Measurements from ENCODE around the gene CHSY3. TPM values are rescaled to one million over a fixed set of nuclear protein-coding genes. Genes with fewer than 3 reads are reported as not detected.

CHSY3 gene
- total RNA-seq, 1 donor from 2014 or later = 9.4 TPM

DNA sequence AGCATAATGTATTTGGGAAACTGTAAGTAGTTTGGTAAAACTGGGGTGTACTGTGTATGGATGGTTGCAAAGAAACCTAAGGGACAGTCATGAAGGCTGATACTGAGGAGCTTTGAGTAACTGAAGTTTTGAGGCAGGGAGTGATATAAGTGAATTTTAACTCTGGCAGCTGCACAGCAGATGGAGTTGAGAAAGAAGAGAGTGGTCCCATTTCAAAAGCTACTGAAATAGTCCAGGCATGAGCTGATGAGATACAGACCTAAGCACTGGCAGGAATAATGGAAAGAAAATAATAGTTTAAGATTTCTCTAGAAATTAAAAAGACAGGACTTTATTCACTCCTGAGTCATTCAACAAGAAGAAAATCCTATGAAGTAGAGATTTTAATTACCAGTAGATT lies 232.0 kb downstream of the CHSY3 start:
- peak overlapping the region; percentile 56 for H3K27ac Mint-ChIP-seq (ENCODE audit: unreplicated experiment)
- H3K4me2 ChIP-seq (ENCODE audit: low read length) = no peak overlapping the region
- H3K4me3 ChIP-seq (ENCODE audit: insufficient read depth, low read depth, low read length) = no peak overlapping the region
- peak overlapping the region; percentile 52 for H3K27ac ChIP-seq (ENCODE audit: low read depth, low read length)
- H3K27me3 Mint-ChIP-seq (ENCODE audit: low read depth, unreplicated experiment) = no peaks in the 10 kb centered on the region
- peak; percentile 20 for FAIRE-seq
- no peaks in the 10 kb centered on the region for H3K9me3 Mint-ChIP-seq (ENCODE audit: unreplicated experiment)
- peak; percentile 22 for DNase-seq (ENCODE audit: low read depth)
- peaks cover 18% of the 10 kb centered on the region for H3K4me1 ChIP-seq (ENCODE audit: insufficient read depth, low read length)
- no peaks in the 10 kb centered on the region for H4K20me1 ChIP-seq (ENCODE audit: insufficient read depth, low read length)
- H3K27me3 ChIP-seq (ENCODE audit: insufficient read depth, low read length) = no peaks in the 10 kb centered on the region
- H3K36me3 ChIP-seq (ENCODE audit: insufficient read depth, low read length) = no peaks in the 10 kb centered on the region
- no peaks in the 10 kb centered on the region for H3K9me3 ChIP-seq (ENCODE audit: insufficient read depth, low read depth, low read length)
- no peaks in the 10 kb centered on the region for H3K36me3 Mint-ChIP-seq (ENCODE audit: low read depth, unreplicated experiment)
- H3K9ac ChIP-seq (ENCODE audit: low read length) = no peak overlapping the region
- H3K4me3 Mint-ChIP-seq (ENCODE audit: unreplicated experiment) = no peak overlapping the region
- H2AFZ ChIP-seq (ENCODE audit: low read depth, low read length) = peak overlapping the region; percentile 3
- TF ChIP-seq EZH2 (IDR thresholded peaks at IDR 0.05; ENCODE audit: insufficient read depth, low read length) = no peak
- TF ChIP-seq, protein P1, sequence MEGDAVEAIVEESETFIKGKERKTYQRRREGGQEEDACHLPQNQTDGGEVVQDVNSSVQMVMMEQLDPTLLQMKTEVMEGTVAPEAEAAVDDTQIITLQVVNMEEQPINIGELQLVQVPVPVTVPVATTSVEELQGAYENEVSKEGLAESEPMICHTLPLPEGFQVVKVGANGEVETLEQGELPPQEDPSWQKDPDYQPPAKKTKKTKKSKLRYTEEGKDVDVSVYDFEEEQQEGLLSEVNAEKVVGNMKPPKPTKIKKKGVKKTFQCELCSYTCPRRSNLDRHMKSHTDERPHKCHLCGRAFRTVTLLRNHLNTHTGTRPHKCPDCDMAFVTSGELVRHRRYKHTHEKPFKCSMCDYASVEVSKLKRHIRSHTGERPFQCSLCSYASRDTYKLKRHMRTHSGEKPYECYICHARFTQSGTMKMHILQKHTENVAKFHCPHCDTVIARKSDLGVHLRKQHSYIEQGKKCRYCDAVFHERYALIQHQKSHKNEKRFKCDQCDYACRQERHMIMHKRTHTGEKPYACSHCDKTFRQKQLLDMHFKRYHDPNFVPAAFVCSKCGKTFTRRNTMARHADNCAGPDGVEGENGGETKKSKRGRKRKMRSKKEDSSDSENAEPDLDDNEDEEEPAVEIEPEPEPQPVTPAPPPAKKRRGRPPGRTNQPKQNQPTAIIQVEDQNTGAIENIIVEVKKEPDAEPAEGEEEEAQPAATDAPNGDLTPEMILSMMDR (IDR thresholded peaks at IDR 0.05; ENCODE audit: insufficient read depth, low read depth, low read length) = no peak
- H3K4me1 Mint-ChIP-seq (ENCODE audit: low read depth, unreplicated experiment) = peaks cover 14% of the 10 kb centered on the region
- H3K79me2 ChIP-seq (ENCODE audit: insufficient read depth, low read length) = no peaks in the 10 kb centered on the region

DNA sequence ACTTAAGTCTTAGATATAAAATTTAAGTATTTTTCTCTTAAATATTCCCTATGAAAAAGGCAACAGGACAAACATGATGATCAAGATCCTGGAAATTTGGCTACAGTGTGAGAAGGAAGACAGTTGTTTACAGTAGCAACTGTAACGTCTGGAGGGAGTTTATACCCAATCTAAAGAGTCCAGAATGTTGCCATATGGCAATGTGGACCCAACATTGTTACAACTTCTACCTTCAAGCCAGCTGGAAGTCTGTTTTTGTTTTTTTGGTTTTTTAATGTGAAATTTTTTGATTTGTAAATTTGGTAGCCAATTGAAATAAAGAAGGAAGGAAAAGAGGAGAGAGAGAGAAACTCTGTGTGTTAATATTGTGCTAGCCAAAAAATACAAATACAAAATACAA lies 233.4 kb downstream of the CHSY3 start:
- Mint-ChIP-seq H3K4me3 (ENCODE audit: unreplicated experiment) (no peak overlapping the region), H3K9me3 (ENCODE audit: unreplicated experiment) (no peaks in the 10 kb centered on the region), H3K27me3 (ENCODE audit: low read depth, unreplicated experiment) (no peaks in the 10 kb centered on the region), H3K36me3 (ENCODE audit: low read depth, unreplicated experiment) (no peaks in the 10 kb centered on the region), H3K27ac (ENCODE audit: unreplicated experiment) (no peak overlapping the region), H3K4me1 (ENCODE audit: low read depth, unreplicated experiment) (peaks cover 14% of the 10 kb centered on the region)
- Histone ChIP-seq H3K27me3 (ENCODE audit: insufficient read depth, low read length) (no peaks in the 10 kb centered on the region), H3K9me3 (ENCODE audit: insufficient read depth, low read depth, low read length) (no peaks in the 10 kb centered on the region), H3K4me2 (ENCODE audit: low read length) (no peak overlapping the region), H3K27ac (ENCODE audit: low read depth, low read length) (no peak overlapping the region), H2AFZ (ENCODE audit: low read depth, low read length) (no peak overlapping the region), H3K79me2 (ENCODE audit: insufficient read depth, low read length) (no peaks in the 10 kb centered on the region), H3K4me1 (ENCODE audit: insufficient read depth, low read length) (peaks cover 18% of the 10 kb centered on the region), H3K36me3 (ENCODE audit: insufficient read depth, low read length) (no peaks in the 10 kb centered on the region), H4K20me1 (ENCODE audit: insufficient read depth, low read length) (no peaks in the 10 kb centered on the region), H3K9ac (ENCODE audit: low read length) (no peak overlapping the region), H3K4me3 (ENCODE audit: insufficient read depth, low read depth, low read length) (no peak overlapping the region)
- no peak for FAIRE-seq
- TF ChIP-seq EZH2 (IDR thresholded peaks at IDR 0.05; ENCODE audit: insufficient read depth, low read length) = no peak
- TF ChIP-seq, protein P1 (IDR thresholded peaks at IDR 0.05; ENCODE audit: insufficient read depth, low read depth, low read length) = no peak
- no peak for DNase-seq (ENCODE audit: low read depth)

DNA sequence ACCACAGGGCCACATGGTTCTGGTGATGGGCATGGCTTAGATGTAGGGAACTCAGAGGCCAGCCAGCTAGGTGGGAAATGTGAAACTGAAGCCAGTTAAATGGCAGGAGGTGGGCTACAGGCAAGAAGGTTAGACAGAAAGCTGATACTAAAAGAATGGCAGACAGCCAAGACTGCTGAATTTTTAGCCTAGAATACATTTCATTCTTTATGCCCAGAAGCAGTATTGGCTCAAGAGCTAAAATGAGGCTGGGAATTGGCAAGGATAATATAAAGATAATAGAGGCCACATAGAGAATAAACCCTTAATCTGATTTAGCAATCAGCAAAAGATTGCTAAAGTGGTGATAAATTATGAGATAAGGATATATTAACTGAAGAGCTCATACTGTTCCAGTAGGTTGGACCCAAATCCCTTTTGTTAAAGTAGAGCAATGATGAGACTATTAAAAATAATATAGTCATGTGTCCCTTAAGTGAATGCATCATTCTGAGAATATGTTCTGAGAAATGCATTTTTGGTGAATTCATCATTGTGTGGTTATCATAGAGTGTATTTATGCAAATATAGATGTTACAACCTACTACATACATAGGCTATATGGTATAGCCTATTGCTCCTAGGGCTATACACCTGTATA lies 234.3 kb downstream of the CHSY3 start:
- H3K27ac Mint-ChIP-seq (ENCODE audit: unreplicated experiment) = no peak overlapping the region
- TF ChIP-seq, protein P1 (IDR thresholded peaks at IDR 0.05; ENCODE audit: insufficient read depth, low read depth, low read length) = no peak
- no peak for TF ChIP-seq EZH2 (IDR thresholded peaks at IDR 0.05; ENCODE audit: insufficient read depth, low read length)
- H3K4me1 Mint-ChIP-seq (ENCODE audit: low read depth, unreplicated experiment) = peaks cover 14% of the 10 kb centered on the region
- no peak overlapping the region for H3K4me3 Mint-ChIP-seq (ENCODE audit: unreplicated experiment)
- H2AFZ ChIP-seq (ENCODE audit: low read depth, low read length) = no peak overlapping the region
- no peaks in the 10 kb centered on the region for H4K20me1 ChIP-seq (ENCODE audit: insufficient read depth, low read length)
- peak; percentile 48 for DNase-seq (ENCODE audit: low read depth)
- H3K9me3 Mint-ChIP-seq (ENCODE audit: unreplicated experiment) = no peaks in the 10 kb centered on the region
- no peaks in the 10 kb centered on the region for H3K36me3 ChIP-seq (ENCODE audit: insufficient read depth, low read length)
- no peak overlapping the region for H3K4me3 ChIP-seq (ENCODE audit: insufficient read depth, low read depth, low read length)
- H3K9ac ChIP-seq (ENCODE audit: low read length) = peak overlapping the region; percentile 25
- H3K79me2 ChIP-seq (ENCODE audit: insufficient read depth, low read length) = no peaks in the 10 kb centered on the region
- H3K36me3 Mint-ChIP-seq (ENCODE audit: low read depth, unreplicated experiment) = no peaks in the 10 kb centered on the region
- no peaks in the 10 kb centered on the region for H3K27me3 Mint-ChIP-seq (ENCODE audit: low read depth, unreplicated experiment)
- H3K27ac ChIP-seq (ENCODE audit: low read depth, low read length) = peak overlapping the region; percentile 51
- no peaks in the 10 kb centered on the region for H3K9me3 ChIP-seq (ENCODE audit: insufficient read depth, low read depth, low read length)
- no peaks in the 10 kb centered on the region for H3K27me3 ChIP-seq (ENCODE audit: insufficient read depth, low read length)
- peaks cover 18% of the 10 kb centered on the region for H3K4me1 ChIP-seq (ENCODE audit: insufficient read depth, low read length)
- peak overlapping the region; percentile 11 for H3K4me2 ChIP-seq (ENCODE audit: low read length)
- peak; percentile 50 for FAIRE-seq
